HTR-8/SVneo (cell line): ENCODE measurements around the gene TASP1.
"Not testable (repeated sequence)": the region's sequence is repeated elsewhere in the genome, so short reads cannot be mapped to it uniquely, and the experiment has no call there.

Experiments used
- DNase-seq: peaks from one replicate; pipeline ENCODE4 v3.0.0; 2011; ENCODE audit warnings: low spot score, mixed read lengths; ENCODE audit not compliant: insufficient read length
- FAIRE-seq: peaks from 2 replicates; lab custom pipeline; 2011; peaks lifted over from hg19 to GRCh38; lab: Jason Lieb, UNC

The TASP1 gene

DNA sequence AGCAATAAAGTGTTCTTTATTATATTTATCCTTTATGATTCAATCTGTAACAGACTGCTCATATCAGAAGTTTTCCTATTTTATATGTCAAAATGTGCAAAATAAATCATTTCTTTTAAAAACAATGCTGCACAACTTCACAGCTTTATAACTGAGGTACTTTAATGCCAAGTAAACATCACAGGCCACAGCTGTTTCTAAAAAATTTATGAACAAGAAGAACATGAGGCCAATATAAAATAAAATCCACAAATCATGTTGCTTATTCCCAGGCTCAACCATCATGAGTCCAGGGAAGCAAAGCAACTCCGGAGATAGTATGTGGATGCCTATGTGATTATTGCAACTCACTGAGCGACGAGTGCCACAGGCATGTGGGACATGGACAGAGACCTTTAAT lies 222.2 kb downstream of the TASP1 start:
- DNase-seq (no peak), FAIRE-seq (no peak)

DNA sequence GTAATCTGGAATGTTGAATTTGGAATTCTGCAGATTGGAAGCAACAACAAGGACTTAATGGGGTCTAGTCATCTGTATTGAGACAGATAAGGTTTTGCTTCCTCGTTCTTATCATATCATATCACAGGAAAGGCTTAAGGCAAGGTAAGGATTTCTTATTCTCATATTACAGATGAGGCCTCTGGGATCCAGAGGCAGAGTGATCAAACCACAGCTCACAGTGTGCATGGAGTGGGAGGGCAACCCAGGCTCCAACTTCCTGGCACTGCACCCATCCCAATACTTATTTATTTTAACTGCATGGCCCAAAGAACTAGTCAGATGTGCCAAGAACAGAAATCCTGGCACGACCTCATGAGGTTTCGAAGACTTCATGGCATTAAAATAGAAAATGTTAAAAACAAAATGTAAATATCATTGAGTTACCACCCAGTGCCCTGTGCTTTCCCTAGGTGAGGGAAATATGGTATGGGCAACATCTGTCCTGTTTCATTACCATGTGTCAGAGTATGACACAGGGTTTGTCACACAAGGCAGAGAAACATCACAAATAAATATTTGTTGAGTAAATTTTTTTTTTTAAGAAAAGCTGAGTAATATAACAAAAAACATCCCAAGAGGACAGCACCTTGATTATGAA lies 225.8 kb downstream of the TASP1 start:
- FAIRE-seq (peak; percentile 4), DNase-seq (no peak)

DNA sequence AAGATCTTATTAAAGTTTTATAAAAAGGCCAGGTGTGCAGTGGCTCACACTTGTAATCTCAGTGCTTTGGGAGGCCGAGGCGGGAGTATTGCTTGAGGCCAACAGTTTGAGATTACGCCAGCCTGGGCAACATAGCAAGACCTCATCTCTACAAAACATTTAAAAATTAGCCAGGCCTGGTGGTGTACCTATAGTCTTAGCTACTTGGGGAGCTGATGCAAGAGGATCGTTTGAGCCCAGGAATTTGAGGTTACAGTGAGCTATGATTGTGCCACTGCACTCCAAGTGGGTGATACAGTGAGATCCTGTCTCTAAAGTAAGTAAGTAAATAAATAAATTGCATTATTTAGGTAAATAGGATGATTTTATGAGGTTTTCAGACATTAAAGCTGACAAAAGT lies 234.4 kb downstream of the TASP1 start:
- FAIRE-seq (no peak), DNase-seq (no peak)

DNA sequence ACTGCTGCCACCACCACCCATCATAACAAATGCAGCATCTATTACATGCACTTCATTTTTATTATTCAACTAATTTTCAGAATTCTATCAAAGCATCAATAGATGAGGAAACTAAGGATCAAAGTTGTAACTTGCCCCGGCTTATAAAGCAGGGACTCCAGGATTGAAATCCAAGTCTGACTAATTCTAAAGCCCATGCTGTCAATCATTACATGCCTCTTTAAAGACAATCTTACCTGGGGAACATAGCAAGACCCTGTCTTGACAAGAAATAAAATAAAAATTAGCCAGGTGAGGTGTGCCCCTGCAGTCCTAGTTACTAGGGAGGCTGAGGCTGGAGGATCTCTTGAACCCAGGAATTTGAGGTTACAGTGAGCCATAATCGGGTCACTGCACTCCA lies 235.3 kb downstream of the TASP1 start:
- FAIRE-seq, result no peak
- DNase-seq, result no peak

DNA sequence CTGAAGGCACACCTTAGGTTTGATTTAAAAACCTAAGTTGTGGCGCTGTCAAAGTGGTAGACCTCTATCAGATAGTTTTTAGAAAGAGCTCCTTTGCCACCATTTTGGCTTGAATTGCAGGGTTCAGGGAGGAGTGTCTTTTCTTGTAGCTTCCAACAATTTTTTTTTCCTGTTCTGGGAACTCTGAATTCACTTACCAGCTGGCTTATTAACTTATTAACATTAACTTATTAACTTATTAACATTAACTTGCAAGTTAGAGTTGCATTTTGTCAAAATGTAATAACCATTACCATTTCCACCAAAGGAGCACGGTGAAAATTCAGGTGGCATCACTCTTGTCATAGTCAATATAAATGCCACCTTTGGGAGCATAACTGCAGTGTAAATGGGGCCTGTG lies 235.7 kb downstream of the TASP1 start:
- FAIRE-seq (no peak), DNase-seq (no peak)

DNA sequence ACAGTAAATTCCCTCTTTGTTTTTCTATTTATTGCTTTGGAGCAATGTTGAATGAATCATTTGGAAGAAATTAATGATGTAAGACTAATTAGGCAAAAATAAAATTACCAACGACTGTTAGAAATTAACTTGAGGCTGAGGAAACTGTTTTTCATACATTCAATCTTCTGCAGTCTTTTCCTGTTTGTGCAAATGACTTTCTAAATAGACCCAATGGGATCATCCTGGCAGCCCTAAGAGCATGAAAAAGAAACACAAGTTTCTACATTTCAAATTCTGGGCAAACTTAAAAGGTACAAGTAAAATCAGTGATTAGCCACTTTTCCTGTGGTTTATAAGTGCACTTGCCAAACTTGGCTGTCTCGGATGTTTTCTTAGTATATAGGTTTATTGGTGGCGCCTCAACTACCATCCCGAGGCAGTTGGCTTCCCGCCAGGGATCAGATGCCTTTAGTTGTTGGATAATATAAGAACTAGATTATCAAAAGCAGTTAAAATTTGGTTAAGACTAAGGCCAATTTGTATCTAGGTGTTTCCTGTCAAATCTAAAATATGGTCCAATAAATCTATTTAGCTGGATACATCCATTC lies 236.5 kb downstream of the TASP1 start:
- no peak for DNase-seq

DNA sequence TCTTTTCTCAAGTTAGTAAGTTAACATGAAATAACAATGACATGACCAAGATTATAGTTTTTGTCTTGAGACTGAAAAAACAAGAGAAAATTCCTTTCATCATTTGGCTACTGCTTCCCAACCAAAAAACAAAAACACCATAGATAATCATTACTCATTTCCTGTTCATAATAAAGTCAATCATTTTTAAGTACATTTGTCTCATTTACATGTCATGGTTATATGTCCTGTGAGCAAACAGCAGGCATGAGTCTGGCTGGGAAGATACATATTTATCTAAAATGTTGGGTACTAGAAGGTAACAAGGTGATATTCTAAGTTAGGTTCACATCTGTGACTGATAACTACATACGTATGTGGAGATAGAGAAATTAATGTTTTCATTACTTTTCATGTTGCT lies 237.1 kb downstream of the TASP1 start:
- no peak for DNase-seq
- FAIRE-seq, result no peak

More for the DNA sequence above, 236.5 kb downstream of the TASP1 start:
- FAIRE-seq, result no peak

DNA sequence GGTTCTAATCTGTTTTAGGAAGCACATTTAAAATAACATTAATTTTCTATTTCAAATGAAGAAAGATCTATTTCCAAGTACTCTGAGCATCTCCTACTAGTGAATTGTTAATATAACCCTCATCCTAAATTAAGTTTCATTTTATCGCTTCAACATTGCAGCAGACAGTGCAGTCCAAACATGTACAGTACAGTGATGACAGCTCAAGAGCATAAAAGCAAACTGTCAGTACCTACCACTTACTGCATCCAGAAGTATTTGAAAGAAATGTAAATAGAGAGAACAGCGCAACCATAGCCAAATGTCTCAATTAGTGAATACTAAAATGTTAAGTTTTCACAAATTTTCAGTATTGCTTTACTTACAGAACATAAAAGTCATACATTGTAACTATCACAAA lies 238.3 kb downstream of the TASP1 start:
- FAIRE-seq (no peak), DNase-seq (no peak)

DNA sequence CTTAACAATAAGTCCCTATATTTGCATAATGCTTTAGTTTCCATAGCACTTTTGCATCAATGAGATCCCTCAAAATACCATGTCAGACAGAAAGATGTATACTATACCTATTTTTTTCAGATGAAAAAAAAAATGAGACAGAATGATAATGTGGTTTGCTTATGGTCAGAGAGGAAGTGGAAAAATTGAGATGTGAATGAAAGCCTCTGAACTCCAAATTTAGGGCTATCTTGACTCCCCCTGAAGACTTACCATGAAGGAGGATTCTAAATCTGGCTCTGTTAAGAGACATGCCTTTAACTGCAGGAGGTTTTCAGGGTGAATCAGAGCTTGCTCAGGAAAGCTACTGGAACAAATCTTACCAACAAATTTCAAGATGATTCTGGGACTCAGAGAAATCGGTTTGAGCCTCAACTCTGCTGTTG lies 241.4 kb downstream of the TASP1 start:
- DNase-seq (no peak), FAIRE-seq (no peak)

DNA sequence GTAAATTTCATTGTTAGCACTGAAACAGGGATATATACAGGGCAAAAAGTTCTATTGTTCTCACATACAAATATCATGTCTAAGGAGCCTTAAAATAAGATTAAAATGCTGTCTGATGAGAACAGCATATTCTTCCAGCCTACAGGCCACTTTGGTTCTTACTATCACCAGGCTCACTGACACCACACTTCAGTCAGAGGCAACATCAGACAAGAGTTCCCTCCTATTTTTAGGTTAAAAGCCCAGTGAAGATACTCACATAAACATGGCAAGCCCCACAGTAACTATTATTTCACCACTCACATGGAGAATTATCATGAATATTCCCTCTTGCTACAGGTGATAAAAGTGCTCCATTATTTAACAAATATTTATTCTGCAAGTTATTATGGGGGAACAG lies 241.9 kb downstream of the TASP1 start:
- no peak for FAIRE-seq

DNA sequence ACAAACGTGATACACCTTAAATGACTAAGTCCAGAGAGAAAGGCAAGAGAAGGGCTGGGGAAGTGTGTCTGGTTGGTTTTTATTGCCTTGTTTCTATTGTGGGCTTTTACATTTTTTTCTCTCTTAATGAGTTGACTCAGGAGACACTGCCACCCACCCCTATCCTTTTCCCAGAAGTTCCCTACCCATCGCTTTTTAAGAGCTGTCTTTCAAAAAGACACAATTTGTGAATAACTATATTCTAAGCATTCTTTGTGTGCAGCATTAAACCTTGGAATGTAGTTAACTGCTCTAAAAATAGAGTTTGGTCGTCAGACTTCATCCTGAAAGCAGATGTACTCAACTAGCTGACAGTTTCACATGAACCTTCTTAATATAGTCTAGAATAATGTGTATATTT lies 242.7 kb downstream of the TASP1 start:
- no peak for FAIRE-seq

More for the DNA sequence above, 241.9 kb downstream of the TASP1 start:
- no peak for DNase-seq

DNA sequence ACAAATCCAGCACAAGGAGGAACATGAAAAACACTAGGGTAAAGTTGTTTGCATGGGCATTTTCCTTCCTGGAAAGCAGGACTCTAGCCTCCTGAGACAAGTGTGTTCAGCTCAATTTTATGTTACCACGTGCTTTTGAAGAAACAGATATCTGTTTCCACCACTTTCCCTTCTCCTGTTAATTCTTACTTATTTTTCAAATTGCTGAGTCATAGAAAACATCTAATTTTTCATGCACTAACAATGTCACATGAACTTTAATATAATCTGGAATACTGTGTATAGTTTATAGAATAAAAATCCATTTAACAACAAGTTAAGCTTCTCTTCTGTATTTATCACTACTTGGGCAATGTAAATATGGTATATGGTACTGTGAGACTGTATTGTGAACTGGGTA lies 243.5 kb downstream of the TASP1 start:
- no peak for FAIRE-seq
- no peak for DNase-seq

More for the DNA sequence above, 242.7 kb downstream of the TASP1 start:
- no peak for DNase-seq

DNA sequence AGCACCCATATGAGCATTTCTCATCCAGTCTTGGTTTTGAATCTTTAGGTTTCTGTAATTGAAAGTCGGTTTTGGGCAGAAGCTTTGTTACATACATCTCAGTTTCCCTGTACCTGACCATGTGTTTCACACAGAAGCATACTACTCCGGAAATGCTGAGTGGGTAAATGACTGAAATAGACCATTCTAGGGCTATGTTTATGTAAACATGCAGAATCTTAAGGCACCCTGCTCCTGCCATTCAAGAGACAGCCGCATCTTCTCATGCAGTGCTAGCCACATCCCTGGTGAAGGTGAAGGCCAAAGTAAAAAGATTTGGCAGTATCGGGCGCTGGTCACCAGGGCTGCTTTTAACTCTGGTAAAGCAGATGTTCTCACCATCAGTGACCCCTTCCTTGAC lies 246.3 kb downstream of the TASP1 start:
- DNase-seq (no peak), FAIRE-seq (no peak)

DNA sequence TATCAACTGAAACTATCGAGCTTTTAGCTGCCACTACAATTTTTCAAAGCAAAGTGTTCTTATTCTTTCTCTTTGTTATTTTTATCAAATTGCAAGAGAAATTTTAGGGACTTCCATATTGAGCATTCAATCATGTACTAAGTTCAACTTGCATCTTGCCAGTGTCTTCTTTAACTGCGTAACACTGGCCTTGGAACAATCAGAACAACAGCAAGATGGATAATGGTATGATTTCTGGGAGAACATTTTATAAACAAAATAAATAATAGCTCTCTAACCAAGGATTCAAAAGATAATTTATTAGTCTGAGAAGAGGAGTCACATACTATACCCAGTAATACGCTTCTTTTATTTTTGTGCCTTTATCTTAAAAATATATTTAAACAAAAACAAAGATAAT lies 249.6 kb downstream of the TASP1 start:
- DNase-seq (no peak), FAIRE-seq (no peak)

DNA sequence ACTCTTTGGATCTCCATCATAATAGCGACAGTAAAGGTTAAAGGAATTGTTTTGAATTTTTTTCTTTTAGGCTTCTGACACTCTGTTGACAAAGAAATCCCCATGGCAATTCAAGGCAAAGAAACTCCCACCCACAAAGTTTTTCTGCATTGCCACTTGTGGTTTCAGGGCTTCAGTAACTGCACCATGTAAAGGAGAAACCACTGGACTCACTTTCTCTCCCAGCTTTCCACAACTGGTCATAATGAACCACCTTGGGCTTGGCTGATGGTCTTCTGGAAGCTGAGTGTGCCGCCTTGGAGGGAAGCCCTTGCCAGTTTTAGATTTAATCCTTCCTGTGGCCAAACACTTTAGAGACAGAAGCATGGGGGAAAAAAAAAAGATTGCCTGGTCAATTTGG lies 254.6 kb downstream of the TASP1 start:
- FAIRE-seq (no peak), DNase-seq (no peak)

DNA sequence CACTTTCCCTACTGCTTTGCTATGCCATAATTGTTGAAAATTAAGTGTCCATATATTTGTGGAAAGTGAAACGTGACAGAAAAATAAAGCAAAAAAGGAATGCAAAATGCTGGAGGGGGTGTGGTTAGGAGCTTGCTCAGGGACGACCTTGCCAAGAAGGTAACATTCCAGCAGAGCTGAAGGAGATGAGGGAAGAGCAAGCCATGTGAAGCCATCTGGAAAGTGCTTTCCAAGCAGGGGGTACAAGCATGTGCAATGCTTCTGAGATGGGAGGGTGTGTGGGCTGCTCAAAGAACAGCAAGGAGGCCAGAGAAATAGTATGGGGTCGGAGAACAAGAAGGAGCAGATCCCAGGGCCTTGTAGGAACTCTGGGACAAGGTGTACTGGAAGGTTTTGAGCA lies 255.9 kb downstream of the TASP1 start:
- DNase-seq (no peak), FAIRE-seq (no peak)

DNA sequence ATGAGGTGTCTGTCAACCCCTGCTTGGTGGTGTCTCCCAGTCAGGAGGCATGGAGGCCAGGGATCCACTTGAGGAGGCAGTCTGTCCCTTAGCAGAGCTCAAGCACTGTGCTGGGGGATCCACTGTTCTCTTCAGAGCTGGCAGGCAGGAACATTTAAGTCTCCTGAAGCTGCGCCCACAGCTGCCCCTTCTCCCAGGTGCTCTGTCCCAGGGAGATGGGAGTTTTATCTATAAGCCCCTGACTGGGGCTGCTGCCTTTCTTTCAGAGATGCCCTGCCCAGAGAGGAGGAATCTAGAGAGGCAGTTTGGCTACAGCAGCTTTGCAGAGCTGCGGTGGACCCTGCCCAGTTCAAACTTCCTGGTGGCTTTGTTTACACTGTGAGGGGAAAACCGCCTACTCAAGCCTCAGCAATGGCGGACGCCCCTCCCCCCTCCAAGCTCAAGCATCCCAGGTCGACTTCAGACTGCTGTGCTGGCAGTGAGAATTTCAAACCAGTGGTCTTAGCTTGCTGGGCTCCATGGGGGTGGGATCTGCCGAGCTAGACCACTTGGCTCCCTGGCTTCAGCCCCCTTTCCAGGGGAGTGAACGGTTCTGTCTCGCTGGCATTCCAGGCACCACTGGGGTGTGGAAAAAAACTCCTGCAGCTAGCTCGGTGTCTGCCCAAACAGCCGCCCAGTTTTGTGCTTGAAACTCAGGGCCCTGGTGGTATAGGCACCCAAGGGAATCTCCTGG lies 258.1 kb downstream of the TASP1 start:
- FAIRE-seq, DNase-seq: not testable (repeated sequence)

DNA sequence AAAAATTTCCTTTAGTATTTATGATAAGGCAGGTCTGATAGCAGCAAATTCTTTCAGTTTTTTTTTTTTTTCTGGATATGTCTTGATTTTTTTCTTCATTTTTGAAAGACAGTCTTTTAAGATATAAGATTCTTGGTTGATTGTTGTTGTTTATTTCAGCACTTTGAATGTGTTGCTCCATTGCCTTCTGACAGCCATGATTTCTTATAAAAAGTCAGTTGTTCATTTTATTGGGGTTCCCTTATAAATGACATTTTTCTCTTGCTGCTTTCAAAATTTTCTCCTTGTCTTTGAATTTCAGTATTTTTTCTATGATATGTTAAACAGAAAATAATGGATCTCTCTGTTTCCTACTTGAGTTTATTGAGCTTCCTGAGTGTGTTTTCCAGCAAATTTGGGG lies 265.3 kb downstream of the TASP1 start:
- no peak for DNase-seq

DNA sequence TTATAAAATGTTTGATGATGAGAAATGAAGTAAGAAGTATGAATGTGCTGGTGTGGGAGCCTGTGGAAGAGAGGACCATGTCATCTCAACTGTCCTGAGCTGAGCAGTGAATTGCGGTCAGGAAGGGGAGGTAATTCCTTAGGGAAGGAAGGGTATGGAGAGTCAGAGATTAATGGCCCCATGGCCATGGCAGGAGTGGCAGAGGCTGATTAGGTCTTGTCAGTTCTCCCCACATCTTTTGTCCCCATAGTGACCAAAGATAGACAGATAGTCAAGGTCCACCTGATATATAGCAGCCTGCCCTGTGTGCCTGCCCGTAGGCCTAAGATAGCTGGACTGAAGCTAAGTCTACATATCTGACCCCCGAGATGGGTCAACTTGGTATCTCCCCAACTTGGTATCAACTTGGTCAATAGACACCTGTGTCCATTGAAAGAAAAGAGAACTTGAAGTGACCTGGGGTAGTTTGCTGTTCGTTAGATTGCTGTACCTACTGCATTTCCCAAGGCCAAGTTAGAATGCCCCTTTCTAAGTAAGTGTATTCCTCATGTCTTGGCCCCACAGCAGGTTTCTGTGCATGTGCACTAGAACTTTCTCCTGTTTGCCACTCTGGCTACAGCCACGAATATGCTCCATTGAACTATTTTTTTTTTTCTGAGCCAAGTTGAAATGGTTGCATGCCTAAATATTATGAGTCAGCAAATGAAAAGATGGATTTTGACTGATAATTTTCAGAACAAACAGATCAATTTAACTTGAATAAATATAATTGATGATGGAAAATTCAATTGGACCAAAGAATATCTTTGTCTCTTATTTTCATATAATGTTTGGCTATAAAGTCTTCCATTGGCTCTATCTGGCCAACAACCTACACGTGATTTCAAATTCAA lies 274.2 kb downstream of the TASP1 start:
- DNase-seq (no peak), FAIRE-seq (no peak)

More for the DNA sequence above, 265.3 kb downstream of the TASP1 start:
- no peak for FAIRE-seq

DNA sequence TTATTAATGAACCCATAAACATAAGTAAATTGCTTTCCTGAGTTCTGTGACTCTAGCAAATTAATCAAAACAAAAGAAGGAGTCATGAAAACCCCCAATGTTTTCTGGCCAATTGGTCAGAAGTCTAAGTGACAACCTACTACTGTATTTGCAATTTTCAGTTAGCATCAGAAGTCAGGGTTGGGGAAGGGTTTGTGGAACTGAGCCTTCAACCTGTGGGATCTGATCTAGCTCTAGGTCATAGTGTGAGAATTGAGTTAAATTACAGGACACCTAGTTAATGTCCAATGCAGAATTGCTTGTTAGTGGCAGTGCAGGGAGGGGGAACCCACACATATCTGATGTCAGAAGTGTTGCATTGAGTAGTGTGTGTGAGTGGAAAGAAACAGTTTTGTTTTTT lies 275.3 kb downstream of the TASP1 start:
- DNase-seq, result no peak
- FAIRE-seq, result no peak

DNA sequence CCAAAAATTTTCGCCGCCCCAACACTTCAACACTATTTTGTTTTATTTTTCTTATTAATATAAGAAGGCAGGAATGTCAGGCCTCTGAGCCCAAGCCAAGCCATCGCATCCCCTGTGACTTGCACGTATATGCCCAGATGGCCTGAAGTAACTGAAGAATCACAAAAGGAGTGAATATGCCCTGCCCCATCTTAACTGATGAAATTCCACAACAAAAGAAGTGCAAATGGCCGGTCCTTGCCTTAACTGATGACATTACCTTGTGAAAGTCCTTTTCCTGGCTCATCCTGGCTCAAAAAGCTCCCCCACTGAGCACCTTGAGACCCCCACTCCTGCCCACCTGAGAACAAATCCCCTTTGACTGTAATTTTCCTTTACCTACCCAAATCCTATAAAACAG lies 276.6 kb downstream of the TASP1 start:
- not testable (repeated sequence) for FAIRE-seq, DNase-seq
